HG02678 (cell line): Measurements from ENCODE around the gene DOK1.

Experiments used
- ATAC-seq: cut with Tn5 transposase; IDR thresholded peaks from one replicate; pipeline ENCODE4 v1.9.1; 2021; ENCODE audit warnings: mild to moderate bottlenecking, moderate library complexity; ENCODE audit not compliant: unreplicated experiment

The DOK1 gene

DNA sequence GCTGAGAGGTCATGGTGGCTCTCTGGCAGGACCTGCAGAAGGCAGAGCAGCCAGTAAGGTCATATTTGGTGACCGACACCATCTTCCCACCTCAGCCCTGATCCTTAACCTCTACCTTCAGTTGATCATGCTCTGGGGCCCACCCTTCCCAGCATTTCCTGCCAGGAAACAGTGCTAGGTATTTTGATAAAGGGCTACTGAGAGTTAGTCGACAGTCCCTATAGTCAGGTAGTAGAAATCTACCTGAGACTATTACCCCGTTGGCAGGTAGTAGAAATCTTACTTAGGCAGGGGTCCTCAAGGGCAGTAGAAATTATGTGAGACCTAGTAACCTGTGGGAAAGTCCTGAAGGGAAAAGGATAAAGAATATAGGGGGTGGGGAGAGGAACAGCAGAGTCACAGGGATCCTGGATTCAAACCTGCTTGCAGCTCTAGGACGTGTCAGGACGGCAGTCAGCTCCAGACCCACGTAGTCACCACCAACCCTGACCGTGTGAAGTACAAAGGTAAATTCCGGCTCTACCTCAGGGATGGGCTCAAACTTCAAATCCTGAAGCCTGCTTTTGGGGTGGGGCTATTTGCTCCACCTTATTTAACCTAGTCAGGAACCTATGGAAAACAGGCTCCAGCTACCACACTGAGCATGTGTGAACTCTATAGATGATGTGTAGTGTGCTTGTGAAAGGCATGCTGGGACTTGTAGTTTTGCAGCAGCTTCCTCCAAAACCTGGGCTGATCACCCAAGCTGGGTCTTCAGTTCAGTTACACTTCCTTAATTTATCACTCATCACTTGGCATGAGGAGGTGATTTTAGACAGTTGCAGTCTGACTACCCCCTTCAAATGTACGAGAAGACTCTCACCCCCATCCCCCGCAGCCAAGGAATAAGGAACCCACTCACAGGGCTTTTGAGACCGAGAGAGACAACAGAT is 28.5 kb upstream of the DOK1 start, which contains the start of gene DQX1:
Gene DQX1 (minus strand): TSS at position 515 of the 932 bp plus-strand sequence. CDS start 502 bp downstream, at position 13.
- ATAC-seq = no peak

DNA sequence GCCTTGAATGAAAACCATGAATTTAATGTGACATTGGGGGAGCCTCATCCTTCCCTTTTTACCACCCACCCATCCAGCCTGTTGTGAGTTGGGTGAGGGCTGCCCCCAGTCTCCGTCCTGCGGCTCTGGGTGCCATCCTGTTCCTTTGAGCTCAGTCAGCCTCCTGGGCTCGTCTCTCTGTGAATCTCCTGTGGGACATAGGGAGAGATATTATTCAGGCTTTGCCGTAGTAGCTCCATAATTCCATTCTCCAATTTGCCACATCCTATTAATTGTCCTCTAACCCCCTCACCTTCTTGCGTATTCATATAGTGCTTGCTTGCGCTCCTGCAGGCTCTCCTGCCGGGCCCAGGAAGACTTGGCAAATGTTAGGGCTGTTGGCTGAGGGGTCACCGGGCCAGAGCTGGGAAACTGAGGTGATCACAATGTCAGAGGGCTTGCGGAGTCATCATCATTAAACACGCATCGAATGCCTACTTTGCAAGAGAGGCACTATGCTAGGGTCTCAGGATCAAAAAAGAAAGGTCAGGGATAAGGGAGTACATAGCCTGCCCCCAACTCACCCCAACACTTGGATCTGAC is 27.8 kb upstream of the DOK1 start:
- no peak for ATAC-seq

DNA sequence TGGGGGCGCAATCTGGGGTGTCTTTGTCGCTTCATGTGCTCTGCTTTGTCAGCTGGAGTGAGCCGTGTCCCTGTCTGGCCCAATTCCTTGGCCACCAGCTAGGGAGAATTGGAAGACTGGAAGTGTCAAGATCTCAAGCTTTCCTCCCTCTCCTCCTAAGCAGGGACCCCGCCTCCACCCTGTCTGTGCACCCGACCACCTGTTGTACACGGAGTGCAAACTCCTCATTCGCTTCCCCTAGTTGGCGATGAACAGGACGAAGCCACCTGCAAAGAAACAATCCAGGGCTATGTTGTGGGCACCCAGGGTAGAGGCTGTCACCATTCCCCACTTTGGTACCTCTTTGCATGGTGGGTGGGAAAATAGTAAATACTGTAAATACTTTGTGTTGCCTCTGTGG is 26.8 kb upstream of the DOK1 start:
- ATAC-seq = no peak

DNA sequence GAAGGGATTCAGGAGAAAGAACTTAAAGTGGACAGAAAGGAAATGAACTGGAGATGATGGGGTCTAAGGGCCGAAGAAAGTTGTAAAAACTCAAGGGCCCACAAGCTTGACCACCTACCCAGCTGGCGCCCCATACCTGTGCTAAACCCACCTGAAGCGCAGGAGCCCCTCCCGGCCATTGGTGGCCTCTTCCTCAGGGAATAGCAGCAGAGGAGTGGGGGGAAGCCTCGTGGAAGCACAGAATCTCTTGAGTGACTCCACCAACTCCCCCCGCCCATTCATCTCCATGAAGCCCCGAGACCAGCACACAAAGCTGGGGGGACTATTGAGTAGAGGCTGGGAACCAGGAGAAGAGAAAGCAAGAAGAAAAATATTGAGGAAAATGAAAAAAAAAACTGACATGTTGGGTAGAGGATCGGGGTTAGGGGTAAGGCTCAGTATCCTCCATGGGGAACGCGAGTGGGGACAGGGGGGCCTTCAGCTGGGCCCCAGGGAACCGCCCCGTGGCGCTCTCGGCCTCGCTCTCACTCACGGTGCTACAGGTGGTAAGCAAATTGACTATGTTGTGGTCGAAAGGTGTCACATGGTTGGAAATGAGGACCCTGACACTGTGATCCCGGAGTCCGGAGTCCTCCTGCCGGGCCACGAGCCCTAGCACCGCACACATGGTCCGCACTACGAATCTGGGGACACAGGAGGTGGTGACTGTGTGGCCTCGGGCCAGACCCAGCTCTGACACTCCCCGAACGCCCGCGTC is 25.7 kb upstream of the DOK1 start:
- peak; percentile 1 for ATAC-seq

DNA sequence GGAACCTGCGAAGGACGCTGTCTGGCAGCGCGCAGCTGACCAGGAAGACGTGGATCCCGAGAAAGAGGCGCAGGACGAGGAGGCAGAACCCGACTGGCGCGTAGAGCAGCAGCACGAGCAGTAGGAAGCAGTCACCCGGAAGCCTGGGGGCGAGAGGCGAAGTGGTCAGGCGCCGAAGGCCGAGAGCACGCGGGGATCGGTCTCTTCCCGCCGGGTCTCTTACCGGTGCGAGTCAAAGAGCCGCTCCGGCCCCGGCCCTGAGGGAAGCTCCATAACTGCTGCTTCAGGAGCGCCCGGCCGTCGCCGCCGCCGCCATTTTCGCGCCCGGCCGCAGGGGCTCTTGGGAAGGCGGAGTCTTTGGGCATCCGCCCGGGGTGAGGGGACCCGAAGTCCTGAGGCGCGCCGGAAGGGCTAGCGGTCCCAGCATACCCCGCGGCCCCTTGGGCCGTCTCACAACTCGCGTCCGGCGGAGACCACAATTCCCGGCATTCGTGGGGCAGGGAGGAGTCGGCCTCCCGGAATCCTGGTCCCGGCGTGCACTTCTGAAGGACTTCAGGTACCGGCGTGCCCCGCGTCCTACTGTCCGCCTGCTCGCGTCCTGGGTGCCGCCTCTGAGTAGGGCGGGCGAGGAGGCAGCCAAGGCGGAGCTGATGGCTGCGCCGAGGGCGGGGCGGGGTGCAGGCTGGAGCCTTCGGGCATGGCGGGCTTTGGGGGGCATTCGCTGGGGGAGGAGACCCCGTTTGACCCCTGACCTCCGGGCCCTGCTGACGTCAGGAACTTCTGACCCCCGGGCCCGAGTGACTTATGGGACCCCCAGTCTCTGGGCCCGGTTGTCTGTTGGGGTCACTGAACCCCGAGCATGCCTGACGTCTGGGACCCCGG is 24.9 kb upstream of the DOK1 start, which contains the start of the genes AUP1 and HTRA2:
Gene AUP1 (minus strand): TSS at position 350 of the 882 bp plus-strand sequence. CDS start 77 bp downstream, at position 273.
Gene HTRA2 (plus strand): TSS at position 577 of the 882 bp plus-strand sequence. CDS start 74 bp downstream, at position 651.
- peak; percentile 82 for ATAC-seq

DNA sequence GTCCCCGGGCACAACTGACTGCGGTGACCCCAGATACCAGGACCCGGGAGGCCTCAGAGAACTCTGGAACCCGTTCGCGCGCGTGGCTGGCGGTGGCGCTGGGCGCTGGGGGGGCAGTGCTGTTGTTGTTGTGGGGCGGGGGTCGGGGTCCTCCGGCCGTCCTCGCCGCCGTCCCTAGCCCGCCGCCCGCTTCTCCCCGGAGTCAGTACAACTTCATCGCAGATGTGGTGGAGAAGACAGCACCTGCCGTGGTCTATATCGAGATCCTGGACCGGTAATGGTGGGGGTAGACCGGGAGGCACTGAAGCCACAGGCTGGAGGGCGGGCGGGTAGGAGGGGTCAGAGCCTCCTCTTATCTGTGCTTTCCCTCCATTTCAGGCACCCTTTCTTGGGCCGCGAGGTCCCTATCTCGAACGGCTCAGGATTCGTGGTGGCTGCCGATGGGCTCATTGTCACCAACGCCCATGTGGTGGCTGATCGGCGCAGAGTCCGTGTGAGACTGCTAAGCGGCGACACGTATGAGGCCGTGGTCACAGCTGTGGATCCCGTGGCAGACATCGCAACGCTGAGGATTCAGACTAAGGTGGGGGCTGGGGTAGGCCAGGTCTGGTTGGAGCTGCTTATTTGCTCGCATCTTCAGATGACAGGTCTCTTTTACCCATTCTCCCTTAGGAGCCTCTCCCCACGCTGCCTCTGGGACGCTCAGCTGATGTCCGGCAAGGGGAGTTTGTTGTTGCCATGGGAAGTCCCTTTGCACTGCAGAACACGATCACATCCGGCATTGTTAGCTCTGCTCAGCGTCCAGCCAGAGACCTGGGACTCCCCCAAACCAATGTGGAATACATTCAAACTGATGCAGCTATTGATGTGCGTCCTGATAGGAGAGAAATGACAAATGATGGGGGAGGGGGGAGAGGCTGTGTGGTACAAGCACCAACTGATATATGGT is 24.0 kb upstream of the DOK1 start:
- peak; percentile 30 for ATAC-seq

DNA sequence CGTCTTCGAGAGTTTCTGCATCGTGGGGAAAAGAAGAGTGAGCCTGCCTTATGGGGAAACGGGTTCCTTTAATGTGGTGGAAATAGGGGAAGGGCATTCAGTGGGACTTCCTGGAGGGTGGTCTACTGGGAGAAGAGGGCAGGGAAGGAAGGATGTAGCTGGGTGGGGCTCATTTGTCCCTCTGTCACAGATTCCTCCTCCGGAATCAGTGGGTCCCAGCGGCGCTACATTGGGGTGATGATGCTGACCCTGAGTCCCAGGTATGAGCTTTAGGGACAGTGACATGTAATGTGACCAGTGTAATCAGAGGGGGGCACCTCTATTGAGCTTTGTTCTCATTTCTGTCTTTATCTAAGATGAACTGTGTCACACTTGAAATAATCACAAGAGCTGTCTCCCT is 22.9 kb upstream of the DOK1 start:
- ATAC-seq = no peak

DNA sequence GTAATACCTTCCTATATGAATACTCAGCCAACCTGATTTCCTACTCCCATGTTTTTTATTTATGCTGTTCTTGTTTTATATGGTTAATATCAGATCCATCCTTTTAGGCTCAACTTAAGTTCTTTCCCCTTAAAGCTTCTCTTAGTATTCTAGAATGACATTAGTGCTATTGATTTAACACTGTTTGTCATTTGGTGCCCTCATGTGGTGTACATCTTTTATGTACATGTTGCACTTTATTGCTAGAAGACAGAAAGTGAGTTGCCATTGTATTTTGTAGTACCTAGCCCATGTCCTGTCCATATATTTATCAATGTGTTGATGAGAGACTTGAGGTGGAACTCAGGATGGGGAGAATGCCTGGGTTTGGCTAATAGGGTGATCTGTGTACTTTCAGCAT is 22.3 kb upstream of the DOK1 start:
- ATAC-seq = no peak

DNA sequence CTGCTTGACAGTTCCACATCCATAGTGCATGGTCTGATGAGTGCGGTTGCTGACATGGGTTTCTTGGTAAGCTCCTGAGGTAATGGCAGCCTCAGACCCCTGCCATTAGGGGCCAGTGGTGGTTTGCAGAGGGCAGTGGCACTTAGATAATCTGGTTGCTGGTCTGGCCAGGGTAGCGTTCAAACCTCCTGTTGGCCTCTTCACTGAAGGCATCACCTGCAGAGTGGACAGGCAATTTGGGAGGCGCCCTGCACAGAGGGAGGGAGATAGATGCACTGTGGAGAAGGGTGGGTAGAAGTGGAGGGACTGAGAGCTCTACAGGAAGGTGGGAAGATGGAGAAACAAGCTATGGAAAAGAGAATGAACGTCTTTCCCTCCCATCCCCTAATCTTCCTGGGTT is 21.1 kb upstream of the DOK1 start:
- ATAC-seq = no peak

DNA sequence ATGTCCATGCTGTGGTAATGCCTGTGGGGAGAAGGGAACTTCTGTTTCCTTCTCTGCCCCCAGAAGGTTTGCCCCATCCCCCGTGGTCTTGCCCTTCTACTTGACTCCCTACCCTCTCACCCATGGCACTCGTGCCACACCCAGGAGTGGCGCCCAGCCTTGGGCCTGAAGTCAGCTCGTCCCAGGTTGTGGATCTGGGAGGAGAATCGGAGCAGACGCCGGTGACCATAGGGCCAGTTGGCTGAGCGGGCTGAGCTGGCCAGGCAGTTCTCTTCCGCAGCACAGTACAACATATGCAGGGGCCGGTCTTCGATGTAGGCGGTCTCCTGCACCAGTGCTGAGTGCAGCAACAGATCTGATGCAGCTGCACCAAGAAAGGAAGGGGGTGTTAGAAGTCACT is 20.1 kb upstream of the DOK1 start:
- ATAC-seq = no peak

DNA sequence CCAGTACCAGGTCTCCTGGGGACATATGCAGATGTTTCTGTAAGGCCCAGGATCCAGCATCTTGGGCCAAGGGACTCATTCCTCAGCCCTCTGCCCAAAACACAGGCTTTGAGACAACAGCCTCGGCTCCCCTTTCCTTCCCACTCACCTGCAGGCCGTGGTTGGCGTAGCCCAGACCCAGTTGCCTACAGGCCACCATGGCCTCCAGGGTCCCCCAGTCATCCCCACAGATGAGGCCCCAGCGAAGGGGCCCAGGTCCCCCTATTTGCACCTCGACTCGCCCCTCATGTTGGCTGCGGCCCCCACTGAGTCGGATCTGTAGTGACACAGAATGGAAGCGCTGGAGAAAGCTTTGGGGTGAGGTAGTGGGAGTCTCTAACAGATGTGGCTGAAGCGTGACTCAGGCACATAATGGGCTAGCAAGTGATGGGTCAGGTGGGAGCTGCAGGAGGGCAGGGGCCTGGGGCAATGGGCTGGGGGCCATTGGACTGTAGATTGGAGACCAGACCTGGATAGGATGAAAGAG is 19.0 kb upstream of the DOK1 start:
- ATAC-seq = no peak

DNA sequence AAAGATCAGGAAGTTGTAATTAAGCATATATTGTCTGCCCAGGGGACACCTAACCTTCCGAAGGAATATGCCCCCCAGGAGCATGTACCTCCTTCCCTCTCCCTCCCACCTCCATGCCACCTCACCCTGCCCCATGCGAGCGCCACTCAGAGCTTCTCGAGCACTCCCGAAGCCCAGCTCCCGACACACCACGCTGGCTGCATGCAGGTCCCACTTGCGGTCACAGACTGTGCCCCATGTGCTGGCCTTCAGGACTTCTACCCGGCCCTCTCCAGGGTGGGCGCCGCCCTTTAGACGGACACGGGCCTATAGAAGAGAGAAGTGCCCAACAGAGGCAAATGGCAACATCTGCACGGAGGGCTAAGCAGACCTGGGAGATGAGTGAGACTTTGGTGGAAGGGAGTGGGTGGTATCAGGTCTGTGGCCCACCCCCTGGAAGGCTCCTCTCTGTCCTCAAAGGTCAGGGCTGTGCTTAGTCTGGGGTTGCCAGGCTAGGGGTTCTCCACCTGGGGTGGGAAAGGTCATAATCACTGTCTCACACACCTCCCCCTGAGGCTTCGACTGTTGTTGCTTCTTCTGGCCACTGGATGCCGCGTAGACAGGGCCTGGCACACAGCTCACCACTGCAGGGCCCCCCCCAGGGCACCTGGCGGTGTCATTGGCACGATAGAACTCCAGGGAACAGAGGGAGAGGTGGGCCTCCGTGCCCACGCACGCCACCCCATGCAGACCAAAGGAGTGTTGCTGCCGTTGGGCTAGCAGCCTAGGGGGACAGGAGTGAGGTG is 18.2 kb upstream of the DOK1 start:
- ATAC-seq = no peak

DNA sequence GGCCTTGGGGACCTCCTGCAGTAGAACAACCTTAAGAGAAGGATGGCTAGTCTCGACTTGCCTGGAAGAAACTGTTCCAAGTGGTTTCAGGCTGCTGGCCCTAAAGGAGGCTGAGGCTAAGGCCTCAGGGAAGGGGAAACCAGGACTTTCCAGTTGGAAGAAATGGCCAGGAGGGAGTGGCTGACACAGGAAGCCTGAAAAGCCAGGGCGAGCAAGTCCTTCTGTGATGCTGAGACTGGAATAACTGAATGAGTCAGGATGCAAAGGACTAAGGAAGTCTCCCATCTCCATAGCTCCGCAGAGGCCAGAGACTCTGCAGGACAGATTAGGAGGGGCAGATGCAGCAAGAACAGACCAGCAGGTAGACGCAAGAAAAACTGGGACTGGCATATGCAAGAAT is 17.4 kb upstream of the DOK1 start:
- no peak for ATAC-seq

DNA sequence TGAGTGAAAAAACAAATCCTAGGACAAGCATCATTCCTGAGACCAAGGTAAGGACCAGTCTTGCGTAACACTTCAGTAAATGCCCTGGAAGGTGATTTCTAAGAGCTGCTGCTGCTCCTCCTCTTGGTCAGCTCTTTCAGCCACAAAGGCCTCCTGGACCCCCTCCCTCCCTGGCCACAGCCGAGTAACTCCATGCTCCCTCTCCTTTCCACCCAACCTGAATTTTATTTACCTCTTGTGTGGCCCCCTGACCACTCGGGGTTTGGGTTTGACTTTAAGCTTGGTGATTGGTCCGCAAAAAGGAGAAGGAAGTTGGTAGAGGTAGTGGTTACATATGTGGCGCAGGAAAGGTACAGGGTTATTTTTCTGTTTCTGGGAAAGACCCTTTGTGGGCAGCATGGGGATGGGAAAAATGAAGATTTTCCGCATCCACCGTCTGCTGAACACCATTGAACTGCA is 15.6 kb upstream of the DOK1 start:
- ATAC-seq = no peak

DNA sequence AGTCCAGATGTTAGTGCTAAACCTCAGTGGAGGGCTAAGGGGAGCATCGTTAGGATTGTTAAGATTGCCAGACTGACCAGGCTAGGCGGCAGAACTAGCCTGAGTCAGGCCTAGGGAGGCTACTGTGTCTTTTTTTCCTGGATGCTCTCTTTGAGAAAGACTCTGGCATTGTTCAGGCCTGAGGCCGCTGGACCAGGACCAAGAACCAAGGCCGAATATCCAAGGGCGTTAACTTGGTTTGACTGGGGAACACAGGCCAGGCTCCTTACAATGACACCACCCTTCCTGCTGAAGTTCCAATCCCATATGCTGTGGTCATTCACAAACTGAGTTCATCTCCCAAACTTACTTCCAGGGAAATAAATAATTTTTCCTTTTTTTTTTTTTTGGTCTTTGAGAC is 14.2 kb upstream of the DOK1 start:
- ATAC-seq = no peak

DNA sequence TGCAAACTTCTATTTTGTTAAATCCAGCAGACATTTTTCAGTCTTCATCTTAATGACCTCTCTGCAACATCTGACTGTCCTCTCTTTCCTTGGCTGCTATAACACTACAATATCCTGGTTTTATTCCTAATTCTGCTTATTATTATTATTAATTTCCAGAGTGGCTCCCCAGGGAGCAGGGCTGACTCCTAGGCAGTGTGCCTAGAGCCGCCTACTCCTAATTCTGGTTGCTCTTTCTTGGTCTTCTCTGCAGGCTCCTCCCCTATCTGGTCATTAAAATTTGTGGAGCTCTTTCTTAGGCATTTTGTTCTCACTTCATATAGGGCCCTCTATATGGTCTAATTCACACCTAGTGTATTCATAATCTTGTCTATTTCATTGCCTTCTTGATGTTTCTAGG is 11.5 kb upstream of the DOK1 start:
- no peak for ATAC-seq

DNA sequence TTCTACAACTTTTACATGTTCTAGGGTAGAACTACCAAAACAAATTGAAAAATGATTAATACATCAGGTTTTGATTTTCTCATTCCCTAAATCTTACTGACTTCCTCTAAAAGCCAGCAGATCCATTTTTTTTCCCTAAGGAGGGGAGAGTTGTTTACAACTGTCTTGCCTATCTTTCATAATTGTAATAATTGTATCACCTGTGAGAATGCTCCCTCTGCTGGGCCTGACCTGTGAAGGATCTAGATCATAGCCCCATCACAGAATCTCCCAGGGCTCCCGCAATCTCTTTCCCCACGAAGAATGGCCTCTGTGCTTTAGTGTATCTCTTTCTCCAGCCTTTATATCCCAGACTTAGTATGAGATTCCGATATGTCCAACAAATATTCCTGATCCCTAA is 9.9 kb upstream of the DOK1 start:
- ATAC-seq = no peak

DNA sequence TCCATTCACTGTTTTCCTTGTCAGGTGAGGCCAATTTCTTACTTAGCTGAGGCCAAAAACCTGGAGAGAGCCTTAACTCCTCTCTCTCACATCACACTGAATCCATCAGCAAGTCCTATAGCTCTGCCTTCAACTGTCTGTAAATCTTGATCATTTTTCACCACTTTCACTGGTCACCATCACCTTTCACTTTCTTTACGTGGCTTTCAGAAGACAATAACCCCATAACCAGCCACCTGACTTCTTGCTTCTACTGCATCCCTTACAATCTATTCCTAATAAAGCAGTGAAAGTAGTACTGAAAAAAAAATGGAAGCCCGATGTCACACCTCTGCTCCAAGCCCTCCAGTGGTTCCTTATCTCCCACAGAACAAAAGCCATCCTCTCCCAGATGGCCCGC is 8.5 kb upstream of the DOK1 start:
- no peak for ATAC-seq
